ENCODE data around the gene DNTTIP2. TPM values are rescaled to one million over a fixed set of nuclear protein-coding genes. Genes with fewer than 3 reads are reported as not detected.

The DNTTIP2 gene
- total and polyA plus RNA-seq, 9 of the 15 experiments (the other 6 are each of a cell fraction or from before 2014, with no cell fraction given) = 50.4 to 138 (median 97.0) TPM

DNA sequence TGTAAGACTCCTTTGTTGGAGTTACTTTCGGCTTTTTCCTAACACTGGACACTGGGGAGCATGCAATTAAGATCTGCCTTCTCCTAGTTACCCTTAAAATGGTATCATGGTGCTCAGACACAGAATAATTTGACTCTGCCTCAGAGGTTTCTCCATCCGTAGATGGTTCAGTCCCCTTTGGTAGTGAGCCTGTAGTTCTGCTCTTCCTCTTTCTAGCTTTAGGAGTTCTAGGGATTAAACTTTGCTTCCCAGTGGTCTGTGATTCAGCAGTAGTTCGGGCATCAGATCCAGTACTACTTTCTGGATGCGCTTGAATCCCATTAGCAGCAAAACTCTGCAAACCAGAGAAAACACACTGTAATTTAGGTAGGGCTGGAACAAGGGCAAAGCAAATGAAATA lies 1.5 kb downstream of the DNTTIP2 start:
- Histone ChIP-seq H2AFZ (ENCODE audit: low read depth, low read length) (no peak overlapping the region), H3K27ac (ENCODE audit: extremely low read depth, low read depth, low read length) (peak overlapping the region; percentile 86; the same call in 2 of the 3 replicates), H3K4me1 (replicated peaks in 1 of 2; ENCODE audit: control insufficient read depth in 2 of 2, insufficient read depth in 2 of 2, low read length in 2 of 2) (peaks cover 7 to 19% of the 10 kb centered on the region in 2 experiments; a peak in 4 of 5 replicates), H3K9ac (ENCODE audit: insufficient read depth in 1 of 2, low read depth in 2 of 2, low read length in 2 of 2) (peak overlapping the region; percentile 73 to 96; a peak in 3 of 4 replicates), H3K9me3 (replicated peaks; ENCODE audit: control insufficient read depth, insufficient read depth, low read depth, low read length) (no peaks in the 10 kb centered on the region), H3K9me1 (ENCODE audit: control insufficient read depth, insufficient read depth, low read length) (peaks cover 4% of the 10 kb centered on the region), H3K79me2 (ENCODE audit: control insufficient read depth, insufficient read depth, low read length) (peaks cover 59% of the 10 kb centered on the region), H3K36me3 (ENCODE audit: control insufficient read depth, insufficient read depth, low read length) (peaks cover 58% of the 10 kb centered on the region), H3K27me3 (ENCODE audit: control insufficient read depth in 2 of 2, insufficient read depth in 2 of 2, low read length in 2 of 2) (no peaks in the 10 kb centered on the region), H4K20me1 (replicated peaks; ENCODE audit: control insufficient read depth, insufficient read depth, low read length) (peaks cover 9% of the 10 kb centered on the region), H3K4me3 (peak overlapping the region; percentile 74), H3K4me2 (ENCODE audit: insufficient read depth, low read length) (peak overlapping the region; percentile 96)
- no peak for ATAC-seq
- TF ChIP-seq, protein P1, sequence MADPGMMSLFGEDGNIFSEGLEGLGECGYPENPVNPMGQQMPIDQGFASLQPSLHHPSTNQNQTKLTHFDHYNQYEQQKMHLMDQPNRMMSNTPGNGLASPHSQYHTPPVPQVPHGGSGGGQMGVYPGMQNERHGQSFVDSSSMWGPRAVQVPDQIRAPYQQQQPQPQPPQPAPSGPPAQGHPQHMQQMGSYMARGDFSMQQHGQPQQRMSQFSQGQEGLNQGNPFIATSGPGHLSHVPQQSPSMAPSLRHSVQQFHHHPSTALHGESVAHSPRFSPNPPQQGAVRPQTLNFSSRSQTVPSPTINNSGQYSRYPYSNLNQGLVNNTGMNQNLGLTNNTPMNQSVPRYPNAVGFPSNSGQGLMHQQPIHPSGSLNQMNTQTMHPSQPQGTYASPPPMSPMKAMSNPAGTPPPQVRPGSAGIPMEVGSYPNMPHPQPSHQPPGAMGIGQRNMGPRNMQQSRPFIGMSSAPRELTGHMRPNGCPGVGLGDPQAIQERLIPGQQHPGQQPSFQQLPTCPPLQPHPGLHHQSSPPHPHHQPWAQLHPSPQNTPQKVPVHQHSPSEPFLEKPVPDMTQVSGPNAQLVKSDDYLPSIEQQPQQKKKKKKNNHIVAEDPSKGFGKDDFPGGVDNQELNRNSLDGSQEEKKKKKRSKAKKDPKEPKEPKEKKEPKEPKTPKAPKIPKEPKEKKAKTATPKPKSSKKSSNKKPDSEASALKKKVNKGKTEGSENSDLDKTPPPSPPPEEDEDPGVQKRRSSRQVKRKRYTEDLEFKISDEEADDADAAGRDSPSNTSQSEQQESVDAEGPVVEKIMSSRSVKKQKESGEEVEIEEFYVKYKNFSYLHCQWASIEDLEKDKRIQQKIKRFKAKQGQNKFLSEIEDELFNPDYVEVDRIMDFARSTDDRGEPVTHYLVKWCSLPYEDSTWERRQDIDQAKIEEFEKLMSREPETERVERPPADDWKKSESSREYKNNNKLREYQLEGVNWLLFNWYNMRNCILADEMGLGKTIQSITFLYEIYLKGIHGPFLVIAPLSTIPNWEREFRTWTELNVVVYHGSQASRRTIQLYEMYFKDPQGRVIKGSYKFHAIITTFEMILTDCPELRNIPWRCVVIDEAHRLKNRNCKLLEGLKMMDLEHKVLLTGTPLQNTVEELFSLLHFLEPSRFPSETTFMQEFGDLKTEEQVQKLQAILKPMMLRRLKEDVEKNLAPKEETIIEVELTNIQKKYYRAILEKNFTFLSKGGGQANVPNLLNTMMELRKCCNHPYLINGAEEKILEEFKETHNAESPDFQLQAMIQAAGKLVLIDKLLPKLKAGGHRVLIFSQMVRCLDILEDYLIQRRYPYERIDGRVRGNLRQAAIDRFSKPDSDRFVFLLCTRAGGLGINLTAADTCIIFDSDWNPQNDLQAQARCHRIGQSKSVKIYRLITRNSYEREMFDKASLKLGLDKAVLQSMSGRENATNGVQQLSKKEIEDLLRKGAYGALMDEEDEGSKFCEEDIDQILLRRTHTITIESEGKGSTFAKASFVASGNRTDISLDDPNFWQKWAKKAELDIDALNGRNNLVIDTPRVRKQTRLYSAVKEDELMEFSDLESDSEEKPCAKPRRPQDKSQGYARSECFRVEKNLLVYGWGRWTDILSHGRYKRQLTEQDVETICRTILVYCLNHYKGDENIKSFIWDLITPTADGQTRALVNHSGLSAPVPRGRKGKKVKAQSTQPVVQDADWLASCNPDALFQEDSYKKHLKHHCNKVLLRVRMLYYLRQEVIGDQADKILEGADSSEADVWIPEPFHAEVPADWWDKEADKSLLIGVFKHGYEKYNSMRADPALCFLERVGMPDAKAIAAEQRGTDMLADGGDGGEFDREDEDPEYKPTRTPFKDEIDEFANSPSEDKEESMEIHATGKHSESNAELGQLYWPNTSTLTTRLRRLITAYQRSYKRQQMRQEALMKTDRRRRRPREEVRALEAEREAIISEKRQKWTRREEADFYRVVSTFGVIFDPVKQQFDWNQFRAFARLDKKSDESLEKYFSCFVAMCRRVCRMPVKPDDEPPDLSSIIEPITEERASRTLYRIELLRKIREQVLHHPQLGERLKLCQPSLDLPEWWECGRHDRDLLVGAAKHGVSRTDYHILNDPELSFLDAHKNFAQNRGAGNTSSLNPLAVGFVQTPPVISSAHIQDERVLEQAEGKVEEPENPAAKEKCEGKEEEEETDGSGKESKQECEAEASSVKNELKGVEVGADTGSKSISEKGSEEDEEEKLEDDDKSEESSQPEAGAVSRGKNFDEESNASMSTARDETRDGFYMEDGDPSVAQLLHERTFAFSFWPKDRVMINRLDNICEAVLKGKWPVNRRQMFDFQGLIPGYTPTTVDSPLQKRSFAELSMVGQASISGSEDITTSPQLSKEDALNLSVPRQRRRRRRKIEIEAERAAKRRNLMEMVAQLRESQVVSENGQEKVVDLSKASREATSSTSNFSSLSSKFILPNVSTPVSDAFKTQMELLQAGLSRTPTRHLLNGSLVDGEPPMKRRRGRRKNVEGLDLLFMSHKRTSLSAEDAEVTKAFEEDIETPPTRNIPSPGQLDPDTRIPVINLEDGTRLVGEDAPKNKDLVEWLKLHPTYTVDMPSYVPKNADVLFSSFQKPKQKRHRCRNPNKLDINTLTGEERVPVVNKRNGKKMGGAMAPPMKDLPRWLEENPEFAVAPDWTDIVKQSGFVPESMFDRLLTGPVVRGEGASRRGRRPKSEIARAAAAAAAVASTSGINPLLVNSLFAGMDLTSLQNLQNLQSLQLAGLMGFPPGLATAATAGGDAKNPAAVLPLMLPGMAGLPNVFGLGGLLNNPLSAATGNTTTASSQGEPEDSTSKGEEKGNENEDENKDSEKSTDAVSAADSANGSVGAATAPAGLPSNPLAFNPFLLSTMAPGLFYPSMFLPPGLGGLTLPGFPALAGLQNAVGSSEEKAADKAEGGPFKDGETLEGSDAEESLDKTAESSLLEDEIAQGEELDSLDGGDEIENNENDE (IDR thresholded peaks at IDR 0.05; ENCODE audit: low read depth, low read length) = no peak
- TF ChIP-seq SPI1 (IDR thresholded peaks at IDR 0.05; ENCODE audit: borderline replicate concordance, low read depth, low read length) = peak; percentile 52; the same call in 1 of the 2 replicates
- intact Hi-C loops (cut with micrococcal nuclease) (no loop called here), in situ Hi-C loops (cut with MboI) (no loop called here)
- CTCF ChIA-PET (ENCODE audit: low intra/inter-chr PET ratio) = no interaction called here
- POLR2A ChIA-PET = no interaction called here
- FAIRE-seq = no peak
- no peak for DNase-seq (ENCODE audit: extremely low read depth in 1 of 4, low spot score in 3 of 4)
- BruUV-seq (replicated peaks) = no TSS peak
- 56% methylated on average over 4 of the region's 4 CpGs for WGBS (ENCODE audit: insufficient coverage, low coverage, missing lambda C conversion rate)

Measured in K562 (cell line).